Measurements from ENCODE around the gene GLIS2. TPM values are rescaled to one million over a fixed set of nuclear protein-coding genes. Genes with fewer than 3 reads are reported as not detected.
"Not testable (repeated sequence)": the region's sequence is repeated elsewhere in the genome, so short reads cannot be mapped to it uniquely, and the experiment has no call there.

The GLIS2 gene
- total RNA-seq, 1 donor from 2014 or later: 6.8 TPM

GRCh38 chr16:4336701-4337539 is 21.1 kb downstream of the GLIS2 start:
- DNase-seq: no peak

GRCh38 chr16:4337540-4338088 is 21.7 kb downstream of the GLIS2 start:
- DNase-seq: no peak

GRCh38 chr16:4338125-4338582 is 22.3 kb downstream of the GLIS2 start:
- DNase-seq: no peak

GRCh38 chr16:4338712-4339299 is 22.9 kb downstream of the GLIS2 start:
- DNase-seq: no peak

GRCh38 chr16:4339455-4339854 is 23.6 kb downstream of the GLIS2 start:
- no peak for DNase-seq

- peak; percentile 84 for DNase-seq
These were observed 24.0 kb downstream of the GLIS2 start for GRCh38 chr16:4339909-4340308.

- DNase-seq: no peak
These were observed 24.6 kb downstream of the GLIS2 start for GRCh38 chr16:4340443-4340842.

- no peak for DNase-seq
These were observed 25.4 kb downstream of the GLIS2 start for GRCh38 chr16:4341250-4341649.

- DNase-seq: no peak
These were observed 27.2 kb downstream of the GLIS2 start for GRCh38 chr16:4342866-4343744.

GRCh38 chr16:4344300-4344982 is 28.6 kb downstream of the GLIS2 start:
- not testable (repeated sequence) for DNase-seq

- DNase-seq: no peak
These were observed 29.3 kb downstream of the GLIS2 start for GRCh38 chr16:4344983-4345835.

GRCh38 chr16:4345836-4346781 is 30.2 kb downstream of the GLIS2 start:
- no peak for DNase-seq

- DNase-seq: no peak
These were observed 31.1 kb downstream of the GLIS2 start for GRCh38 chr16:4347010-4347409.

- DNase-seq: no peak
These were observed 32.1 kb downstream of the GLIS2 start for GRCh38 chr16:4347765-4348509.

- no peak for DNase-seq
These were observed 33.5 kb downstream of the GLIS2 start for GRCh38 chr16:4349332-4349731.

GRCh38 chr16:4350365-4350786 is 34.5 kb downstream of the GLIS2 start:
- no peak for DNase-seq

GRCh38 chr16:4350787-4351659 is 35.2 kb downstream of the GLIS2 start, which contains the start of gene PAM16:
Gene PAM16 (minus strand): TSS chr16:4351321. CDS start chr16:4351234, 87 bp downstream.
- DNase-seq: peak; percentile 98

- no peak for DNase-seq
These were observed 36.0 kb downstream of the GLIS2 start for GRCh38 chr16:4351880-4352279.

All from tongue (tissue), 2 donors.